ENCODE data around the gene PPP2R3C. TPM values are rescaled to one million over a fixed set of nuclear protein-coding genes. Genes with fewer than 3 reads are reported as not detected.
"Not testable (repeated sequence)": the region's sequence is repeated elsewhere in the genome, so short reads cannot be mapped to it uniquely, and the experiment has no call there.

The PPP2R3C gene
- total RNA-seq, 1 donor from 2014 or later: 78.0 TPM

DNA sequence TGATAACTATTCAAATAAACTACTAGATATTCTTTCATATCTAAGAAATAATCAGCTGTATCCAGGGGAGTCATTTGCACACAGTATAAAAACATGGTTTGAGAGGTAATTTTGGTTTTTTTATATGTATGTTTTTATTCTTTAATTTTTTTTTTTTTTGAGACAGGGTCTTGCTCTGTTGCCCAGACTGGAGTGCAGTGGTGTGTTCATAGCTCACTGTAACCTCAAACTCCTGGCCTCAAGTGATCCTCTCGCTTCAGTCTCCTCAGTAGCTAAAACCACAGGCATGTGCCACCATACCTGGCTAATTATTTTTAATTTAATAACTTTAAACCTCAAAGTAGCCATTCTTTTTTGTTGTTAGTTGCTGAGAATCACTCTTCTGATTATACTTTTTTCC, 2.3 kb upstream of the PPP2R3C start:
- no peak for DNase-seq (ENCODE audit: low spot score)

DNA sequence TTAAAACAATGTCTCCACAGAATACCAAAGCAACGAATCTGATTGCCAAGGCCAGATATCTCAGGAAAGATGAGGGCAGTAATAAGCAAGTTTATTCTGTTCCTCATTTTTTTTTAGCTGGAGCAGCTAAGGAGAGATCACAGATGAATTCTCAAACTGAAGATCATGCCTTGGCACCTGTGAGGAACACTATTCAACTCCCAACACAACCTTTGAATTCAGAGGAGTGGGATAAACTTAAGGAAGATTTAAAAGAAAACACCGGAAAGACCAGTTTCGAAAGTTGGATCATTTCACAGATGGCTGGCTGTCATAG, 1.6 kb upstream of the PPP2R3C start:
- no peak for DNase-seq (ENCODE audit: low spot score)

DNA sequence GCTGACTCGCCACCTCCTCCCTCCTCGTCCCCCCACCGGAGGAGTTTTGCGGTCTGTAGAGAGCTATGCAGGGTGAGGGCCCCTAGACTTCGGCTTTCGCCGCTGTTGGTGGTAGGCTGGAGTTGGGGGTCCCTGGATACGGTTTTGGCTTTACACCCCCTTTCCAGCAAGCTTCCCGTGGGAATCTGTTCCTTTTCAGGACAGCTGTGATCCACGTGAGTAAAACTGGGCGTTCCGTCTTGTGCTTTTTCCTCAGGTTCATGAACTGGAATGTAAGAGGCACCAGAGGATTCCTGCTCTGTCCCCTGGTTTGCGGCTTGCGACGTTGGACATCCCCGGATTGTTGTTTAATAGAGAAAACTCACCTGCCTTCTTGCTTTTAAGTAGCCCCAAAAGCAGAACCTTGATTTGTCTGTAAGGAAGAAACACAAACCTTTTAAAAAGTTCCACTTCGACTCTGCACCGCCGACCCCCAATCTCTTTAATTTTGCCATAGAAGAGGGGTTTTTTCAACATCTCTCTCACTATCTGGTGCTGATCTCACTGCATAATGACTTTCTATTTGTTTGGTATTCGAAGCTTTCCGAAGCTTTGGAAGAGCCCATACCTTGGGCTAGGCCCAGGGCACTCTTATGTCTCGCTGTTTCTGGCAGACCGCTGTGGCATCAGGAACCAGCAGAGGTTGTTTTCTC, 1.1 kb upstream of the PPP2R3C start:
- peak; percentile 11 for DNase-seq (ENCODE audit: low spot score)

DNA sequence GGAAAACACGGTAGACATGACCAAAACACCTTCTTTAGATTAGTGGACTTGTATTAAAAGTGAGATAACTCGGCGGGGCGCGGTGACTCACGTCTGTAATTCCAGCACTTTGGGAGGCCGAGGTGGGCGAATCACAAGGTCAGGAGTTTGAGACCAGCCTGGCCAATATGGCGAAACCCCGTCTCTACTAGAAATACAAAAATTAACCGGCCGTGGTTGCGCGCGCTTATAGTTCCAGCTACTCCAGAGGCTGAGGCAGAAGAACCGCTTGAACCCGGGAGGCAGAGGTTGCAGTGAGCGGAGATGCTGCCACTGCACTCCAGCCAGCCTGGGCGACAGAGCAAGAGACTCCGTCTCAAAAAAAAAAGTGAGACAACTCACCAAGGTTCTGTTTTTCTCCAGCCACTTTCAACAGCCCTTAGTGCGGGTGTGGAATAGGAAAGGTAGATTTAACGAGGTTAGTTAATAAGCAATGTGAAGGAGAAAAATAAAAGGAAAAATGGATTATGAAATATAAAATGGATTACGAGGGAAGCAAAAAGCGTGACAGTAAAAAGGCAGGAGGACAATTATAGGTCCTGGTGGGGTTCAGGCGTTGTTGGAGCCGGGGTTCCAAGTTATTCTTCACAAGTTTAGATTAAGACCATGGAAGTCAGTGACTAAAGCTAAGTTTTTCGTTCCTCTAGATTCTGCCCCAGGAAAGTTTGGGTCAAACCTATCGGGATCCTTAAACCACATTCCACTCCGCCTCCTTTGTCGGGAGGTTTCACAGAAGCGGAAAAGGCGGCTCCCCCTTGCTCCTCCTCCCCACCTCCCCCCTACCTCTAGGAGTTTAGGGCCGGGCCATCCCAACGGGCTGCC, 534 bp downstream of the PPP2R3C start:
- no peak for DNase-seq (ENCODE audit: low spot score)

DNA sequence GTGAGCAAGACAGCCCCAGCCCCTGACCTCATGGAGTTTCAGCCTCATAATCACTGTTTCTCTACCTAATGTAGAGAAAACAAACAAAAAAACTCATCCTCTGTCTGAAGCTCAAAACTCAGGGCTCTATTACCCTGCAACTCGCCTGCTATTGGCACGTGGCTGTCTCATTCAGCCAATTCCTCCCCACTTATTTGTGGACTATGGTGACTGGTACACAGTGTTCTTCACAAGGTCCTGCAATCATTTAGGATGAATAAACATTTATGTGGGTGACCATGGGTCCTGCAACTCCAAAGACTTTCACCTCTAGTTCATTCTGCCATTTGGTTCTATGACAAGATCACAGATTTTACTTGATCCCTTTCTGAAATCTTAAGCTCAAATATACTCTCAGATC, 4.7 kb downstream of the PPP2R3C start:
- DNase-seq (ENCODE audit: low spot score): no peak

DNA sequence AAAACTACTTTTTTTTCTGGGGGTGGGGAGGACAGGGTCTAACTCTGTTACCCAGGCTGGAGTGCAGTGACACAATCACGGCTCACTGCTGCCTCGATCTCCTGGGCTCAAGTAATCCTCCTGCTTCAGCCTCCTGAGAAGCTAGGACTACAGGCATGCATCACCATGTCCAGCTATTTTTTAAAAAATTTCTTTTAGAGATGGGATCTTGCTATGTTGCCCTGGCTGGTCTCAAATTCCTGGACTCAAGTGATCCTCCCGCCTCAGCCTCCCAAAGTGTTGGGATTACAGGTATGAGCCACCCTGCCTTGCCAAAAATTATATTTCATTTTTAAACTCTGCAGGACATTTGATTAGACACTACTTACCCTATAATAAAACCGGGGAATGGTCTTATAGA, 5.5 kb downstream of the PPP2R3C start:
- DNase-seq (ENCODE audit: low spot score): no peak

DNA sequence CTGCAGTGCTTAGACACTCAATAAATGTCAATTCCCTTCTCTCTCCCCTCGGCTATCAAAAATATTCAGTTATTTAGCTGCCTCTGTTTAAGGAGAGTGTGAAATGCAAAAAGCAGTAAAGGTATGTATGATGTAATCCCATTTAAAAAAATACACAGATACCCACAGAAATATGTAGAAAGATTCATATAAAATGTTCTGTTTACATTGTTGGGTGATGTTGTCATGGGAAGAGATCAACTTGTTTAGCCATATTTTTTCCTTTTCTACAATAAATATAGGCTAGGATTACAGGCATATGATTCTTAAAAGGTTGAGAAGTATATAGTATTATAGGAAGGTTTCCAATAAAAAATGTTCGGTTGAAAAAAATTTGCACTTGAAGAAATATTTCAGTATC, 7.8 kb downstream of the PPP2R3C start:
- DNase-seq (ENCODE audit: low spot score): no peak

DNA sequence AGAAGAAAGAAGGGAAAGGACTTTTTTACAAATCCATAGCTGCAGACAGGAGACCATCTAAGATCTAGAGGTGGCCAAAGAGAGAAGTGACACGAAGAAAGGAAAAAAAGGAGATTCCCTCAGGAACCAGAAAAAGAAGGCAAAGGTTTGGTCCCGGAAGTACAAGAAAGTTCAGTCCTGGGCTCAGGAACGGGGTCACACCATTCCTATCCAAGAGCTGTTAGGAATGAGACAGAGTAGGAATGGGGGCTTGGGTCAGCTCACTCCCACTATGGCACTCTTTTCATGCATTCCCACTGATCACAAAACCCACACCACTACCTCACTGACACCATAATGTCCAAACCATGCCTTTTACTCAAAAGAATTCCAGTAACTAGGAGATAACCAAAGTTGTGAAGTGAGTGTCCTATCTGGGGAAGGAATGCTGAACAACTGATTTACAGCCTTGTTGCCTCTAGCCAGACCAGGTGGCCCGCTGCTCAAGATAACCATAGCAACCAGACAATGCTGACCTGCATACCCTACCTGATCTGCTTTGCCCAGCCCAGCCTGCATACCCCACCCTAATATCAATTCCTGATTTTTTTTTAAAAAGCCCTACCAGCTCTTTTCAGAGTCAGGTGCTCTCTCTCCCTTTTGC, 8.4 kb downstream of the PPP2R3C start:
- no peak for DNase-seq (ENCODE audit: low spot score)

DNA sequence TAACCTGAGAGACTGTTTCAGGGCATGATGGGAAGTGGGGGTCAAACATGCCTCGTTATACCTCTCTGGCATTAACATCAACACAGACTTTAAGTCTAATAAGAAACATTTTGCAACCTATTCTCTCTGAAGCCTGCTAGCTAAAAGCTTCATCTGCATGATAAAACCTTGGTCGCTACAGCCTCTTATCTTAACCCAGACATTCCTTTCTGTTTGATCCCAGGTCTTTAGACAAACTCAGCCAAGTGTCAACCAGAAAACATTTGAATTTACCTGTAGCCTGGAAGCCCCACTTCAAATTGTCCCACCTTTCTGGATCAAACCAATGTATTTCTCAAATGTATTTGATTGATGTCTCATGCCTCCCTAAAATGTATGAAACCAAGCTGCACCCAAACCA, 9.1 kb downstream of the PPP2R3C start:
- no peak for DNase-seq (ENCODE audit: low spot score)

DNA sequence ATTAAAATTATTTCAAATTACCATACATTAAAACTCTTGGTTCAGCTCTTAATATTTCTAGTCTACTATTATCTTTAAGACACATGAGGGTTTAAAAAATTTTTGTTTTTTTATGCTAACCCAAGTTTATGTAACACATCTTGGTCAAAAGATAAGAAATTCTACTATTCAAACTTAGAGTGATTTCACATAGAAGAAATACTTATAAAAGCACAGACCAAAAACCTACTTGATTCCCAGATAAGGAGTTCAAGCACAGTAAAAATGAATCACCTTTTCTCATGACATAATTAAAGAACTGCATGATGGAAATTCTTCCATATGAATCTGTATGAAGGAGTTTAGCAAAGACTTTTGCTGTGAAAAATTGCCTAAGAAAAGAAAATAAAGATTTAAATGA, 13.9 kb downstream of the PPP2R3C start:
- no peak for DNase-seq (ENCODE audit: low spot score)

DNA sequence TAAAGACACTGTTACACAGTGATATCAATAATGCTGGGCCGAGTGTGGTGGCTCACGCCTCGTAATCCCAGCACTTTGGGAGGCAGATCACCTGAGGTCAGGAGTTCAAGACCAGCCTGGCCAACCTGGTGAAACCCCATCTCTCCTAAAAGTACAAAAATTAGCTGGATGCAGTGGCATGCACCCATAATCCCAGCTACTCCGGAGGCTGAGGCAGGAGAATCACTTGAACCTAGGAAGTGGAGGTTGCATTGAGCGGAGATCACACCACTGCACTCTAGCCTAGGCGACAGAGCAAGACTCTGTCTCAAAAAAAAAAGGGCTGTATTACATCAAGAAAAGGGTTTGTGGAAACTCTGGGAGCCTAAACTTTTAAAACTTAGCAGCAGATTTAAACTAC, 27.1 kb downstream of the PPP2R3C start:
- not testable (repeated sequence) for DNase-seq (ENCODE audit: low spot score)

DNA sequence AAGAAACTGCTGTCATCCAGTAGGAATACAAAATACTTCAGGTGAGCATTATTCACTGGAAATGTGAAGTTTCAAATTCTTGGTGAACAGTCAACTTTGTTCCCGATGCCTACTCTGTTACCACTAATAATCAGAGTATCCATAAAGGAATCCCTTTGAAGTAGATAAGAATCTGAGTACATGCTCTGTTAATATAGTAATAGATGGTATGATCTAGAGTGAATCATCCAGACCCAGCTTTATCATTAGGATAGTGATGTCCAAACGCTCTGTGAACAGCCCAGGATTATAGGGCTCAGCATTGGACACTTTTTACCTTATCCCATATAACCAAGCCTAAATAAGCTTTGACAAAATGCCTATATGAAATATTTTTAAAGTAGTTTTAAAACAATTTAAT, 33.3 kb downstream of the PPP2R3C start:
- peak; percentile 3 for DNase-seq (ENCODE audit: low spot score)

DNA sequence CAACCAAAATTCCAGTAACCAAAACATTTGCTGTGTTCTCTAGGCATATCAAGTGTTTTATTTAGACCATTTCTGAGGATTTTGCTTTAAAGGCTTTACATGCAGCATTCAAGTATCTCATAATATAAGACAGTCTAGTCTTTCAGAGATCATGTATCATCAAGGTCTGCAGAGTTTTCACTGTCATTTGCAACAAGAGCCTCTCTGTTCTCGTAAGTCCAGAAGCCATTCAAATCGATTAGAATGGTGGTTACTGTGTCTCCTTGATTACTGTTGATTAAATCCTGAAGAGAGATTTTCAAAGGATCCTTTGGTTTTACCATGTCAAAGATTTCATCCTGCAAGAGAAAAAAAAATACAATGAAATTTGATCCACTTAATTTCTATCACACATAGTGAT, 36.3 kb downstream of the PPP2R3C start:
- DNase-seq (ENCODE audit: low spot score): no peak

DNA sequence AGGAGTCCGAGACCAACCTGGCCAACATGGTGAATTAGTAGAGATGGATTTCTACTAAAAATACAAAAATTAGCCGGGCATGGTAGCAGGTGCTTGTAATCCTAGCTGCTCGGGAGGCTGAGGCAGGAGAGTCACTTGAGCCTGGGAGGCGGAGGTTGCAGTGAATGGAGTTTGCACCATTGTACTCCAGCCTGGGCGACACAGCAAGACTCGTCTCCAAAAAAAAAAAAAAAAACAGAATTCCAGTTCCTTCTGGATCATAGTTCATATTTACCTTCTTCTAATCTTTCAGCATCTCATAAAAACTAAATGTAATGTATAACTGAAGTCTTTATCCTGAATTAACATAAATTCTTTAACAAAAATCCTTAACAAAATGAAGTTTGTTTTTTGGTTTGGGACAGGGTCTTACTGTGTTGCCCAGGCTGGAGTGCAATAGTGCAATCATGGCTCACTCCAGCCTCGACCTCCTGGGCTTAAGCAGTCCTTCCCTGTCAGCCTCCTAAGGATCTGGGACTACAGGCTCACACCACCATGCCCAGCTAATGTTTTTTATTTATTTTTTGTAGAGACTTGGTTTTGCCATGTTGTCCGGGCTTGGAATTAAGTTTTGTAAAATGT, 38.1 kb downstream of the PPP2R3C start:
- no peak for DNase-seq (ENCODE audit: low spot score)

DNA sequence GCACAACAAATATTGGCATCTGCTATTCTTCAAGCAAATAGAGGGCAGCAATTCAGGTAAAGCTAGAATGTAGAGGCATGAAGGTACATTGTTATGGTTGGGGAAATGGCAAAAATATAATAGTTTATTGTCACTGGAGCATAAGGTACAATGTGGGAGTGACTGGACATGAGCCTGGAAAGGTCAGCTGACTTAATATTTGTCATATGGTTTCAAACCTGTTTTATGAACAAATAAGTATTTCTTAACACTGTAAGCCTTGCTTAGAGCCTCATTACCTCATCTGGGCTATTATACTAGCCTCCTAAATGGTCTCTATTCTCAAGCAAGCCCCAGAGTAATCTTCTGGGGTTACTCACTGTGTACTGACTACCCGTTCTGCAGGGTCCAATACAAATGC, 42.0 kb downstream of the PPP2R3C start:
- no peak for DNase-seq (ENCODE audit: low spot score)

DNA sequence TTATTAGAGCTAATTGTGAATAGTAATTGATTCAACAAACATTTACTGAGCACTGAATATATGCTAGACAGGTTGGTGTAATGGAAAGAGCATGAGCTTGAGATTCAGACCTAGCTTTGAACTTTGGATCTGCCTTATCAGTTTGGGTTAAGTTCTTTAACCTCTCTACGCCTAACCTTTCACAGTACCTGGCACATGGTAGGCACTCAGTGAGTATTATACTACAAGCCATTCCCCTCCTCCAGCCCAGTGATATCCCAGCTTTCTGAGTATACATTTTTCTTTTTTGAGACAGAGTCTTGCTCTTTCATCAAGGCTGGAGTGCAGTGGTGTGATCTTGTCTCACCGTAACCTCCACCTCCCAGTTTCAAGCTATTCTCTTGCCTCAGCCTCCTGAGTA, 43.7 kb downstream of the PPP2R3C start:
- DNase-seq (ENCODE audit: low spot score): no peak

DNA sequence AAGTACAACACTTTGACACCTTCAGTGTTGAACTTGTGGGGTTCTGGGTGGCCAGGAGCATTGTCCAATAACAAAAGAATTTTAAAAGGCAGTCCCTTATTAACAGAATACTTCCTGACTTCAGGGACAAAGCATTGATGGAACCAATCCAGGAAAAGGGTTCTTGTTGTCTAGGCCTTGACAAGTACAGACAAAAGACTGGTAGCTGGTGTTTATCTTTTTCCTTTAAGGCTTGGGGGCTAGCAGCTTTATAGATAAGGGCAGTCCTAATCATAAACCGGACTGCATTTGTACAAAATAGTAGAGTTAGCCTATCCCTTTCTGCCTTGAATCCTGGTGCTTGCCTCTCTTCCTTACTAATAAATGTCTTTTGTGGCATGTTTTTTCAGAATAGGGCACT, 48.3 kb downstream of the PPP2R3C start:
- DNase-seq (ENCODE audit: low spot score): no peak

DNA sequence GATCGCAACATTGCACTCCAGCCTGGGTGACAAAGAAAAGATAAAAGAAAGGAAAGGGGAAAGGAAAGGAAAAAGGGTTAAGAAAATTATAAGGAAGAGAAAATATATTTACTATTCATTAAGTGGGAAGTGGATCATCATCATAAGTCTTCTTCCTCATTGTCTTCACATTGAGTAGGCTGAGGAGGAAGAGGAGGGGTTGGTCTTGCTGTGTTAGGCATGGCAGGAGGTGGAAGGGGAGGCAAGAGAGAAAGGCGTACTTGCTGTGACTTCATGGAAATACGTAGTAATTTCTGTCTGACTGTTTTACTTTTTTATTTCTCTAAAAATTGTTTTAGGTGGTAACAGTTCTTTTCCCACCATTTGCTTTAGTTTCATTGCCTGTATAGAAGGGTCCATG, 49.6 kb downstream of the PPP2R3C start:
- no peak for DNase-seq (ENCODE audit: low spot score)

DNA sequence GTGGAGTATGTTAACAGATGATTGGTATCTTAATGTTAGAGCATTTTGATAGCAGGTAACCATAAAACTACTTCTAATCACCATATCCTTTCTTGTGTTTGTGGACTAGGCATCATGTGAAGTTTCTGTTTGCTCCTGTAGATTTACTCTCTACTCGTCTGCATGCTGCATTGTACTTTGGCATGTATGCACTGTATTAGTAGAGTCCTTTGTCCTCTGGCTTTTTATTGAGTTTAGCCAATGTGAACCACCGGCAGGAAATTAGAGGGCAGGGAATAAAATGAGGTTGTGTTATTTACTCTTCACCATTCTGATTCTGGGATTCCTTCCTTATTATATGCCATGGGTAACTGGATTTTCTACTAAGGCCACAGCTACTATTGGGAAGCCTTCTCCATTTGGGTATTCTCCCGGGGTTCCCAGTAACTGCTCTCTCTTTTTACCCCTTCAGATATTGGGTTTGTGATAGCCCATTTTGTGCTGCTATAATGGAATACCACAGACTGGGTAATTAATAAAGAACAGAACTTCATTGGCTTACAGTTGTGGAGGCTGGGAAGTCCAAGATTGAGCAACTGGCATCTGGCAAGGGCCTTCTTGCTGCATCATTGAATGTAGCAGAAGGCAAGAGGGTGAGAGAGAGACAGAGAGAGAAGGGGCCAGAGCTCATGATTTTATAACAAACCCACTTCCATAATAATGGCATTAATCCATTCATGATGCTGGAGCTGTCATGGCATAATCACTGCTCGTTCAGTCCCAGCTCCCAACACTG, 53.4 kb downstream of the PPP2R3C start:
- DNase-seq (ENCODE audit: low spot score): no peak

DNA sequence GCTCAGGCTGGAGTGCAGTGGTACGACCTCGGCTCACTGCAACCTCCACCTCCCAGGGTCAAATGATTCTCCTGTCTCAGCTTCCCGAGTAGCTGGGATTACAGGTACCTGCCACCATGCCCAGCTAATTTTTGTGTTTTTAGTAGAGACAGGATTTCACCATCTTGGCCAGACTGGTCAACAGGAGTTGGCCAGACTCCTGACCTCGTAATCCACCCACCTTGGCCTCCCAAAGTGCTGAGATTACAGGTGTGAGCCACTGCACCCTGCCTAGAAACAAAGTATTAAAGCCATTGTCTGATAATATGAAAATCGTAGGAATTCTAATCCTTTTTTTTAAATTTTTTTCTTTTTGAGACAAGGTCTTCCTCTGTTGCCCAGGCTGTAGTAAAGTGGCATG, 56.1 kb downstream of the PPP2R3C start:
- not testable (repeated sequence) for DNase-seq (ENCODE audit: low spot score)

DNA sequence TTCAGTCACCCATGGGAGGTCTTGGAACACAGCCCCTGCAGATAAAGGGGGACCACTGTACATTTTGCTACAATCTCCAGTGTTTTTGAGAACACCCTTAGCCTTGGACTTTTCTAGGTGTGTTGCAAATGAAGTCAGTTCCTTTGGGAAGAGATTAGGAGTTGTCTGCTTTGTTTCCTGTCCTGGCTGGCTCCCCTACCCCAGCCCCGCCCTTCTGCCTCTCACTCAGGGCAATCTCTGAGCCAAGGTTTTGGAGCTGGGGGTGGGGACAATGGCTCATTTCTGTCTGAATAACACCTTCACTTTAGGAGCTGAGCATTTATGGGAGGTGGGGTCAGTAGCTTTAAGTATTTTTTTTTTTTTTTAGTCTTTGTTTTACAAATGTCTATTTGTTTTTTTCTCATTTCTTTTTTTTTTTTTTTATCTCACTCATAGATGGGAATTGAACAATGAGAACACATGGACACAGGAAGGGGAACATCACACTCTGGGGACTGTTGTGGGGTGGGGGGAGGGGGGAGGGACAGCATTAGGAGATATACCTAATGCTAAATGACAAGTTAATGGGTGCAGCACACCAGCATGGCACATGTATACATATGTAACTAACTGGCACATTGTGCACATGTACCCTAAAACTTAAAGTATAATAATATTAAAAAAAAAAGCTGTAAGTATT, 60.5 kb downstream of the PPP2R3C start:
- not testable (repeated sequence) for DNase-seq (ENCODE audit: low spot score)
